AG20443 (cell line): Measurements from ENCODE around the gene ALMS1.
A peak's percentile ranks its signal among the peaks of the same experiment; 100 is the strongest.
"Not testable (repeated sequence)": the region's sequence is repeated elsewhere in the genome, so short reads cannot be mapped to it uniquely, and the experiment has no call there.

Experiments used
- DNase-seq: peaks from one replicate; pipeline ENCODE4 v3.0.0; 2012; ENCODE audit warnings: low spot score, mixed read lengths

ALMS1 gene

GRCh38 chr2:73404409-73404808 is 18.8 kb downstream of the ALMS1 start:
- DNase-seq: no peak

DNA sequence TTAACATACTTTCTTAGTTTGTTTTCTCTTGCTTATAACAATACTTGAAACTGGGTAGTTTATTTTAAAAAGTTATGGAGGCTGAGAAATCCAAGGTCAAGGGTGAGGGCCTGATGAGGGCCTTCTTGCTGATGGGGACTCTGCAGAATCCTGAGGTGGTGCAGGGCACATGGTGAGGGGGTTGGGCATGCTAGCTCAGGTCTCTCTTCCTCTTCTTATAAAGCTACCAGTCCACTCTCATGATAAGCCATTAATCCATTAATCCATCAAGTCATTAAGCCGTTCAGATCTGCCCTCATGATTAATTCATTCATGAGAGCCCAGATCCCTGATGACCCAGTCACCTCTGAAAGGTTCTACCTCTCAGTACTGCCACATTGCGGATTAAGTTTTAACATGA is 21.4 kb downstream of the ALMS1 start:
- DNase-seq: no peak

DNA sequence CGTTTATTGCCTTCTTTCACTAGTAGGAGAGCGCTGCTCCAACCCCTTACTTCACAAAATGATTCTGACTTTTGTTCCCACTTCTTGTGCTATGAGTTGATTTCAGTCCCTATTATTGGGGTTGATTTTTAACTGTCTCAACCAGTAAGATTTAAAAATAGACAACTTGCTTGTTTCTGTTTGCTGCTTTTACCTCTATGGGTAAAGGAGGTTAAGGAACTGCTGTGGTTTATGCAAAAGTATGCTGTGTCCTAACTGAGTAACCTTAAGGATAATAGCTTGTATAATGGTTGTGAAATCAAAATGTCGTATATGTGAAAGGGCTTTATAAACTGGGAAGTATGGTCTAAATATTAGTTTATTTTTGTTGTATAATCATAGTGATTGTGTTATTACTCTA is 22.6 kb downstream of the ALMS1 start:
- no peak for DNase-seq

DNA sequence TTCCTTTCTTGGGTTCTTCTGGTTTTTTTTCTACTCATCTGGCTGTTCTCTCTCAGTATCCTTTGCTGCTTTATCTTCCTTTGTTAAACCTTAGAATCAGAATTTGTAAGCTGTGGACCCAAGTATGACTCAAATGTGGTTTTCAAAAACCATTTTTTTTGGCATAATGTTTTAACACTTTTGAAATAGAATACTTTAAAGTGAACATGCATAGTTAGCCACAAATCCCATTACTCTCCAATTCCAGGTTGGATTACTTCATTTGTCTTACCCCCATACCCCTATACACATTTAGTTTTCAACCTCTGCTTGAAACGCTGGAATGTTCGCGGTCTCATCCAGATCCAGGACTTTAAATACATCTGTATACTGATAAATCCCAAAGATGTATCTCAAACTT is 29.1 kb downstream of the ALMS1 start:
- no peak for DNase-seq

- DNase-seq: no peak
Measured at GRCh38 chr2:73415906-73416305, 30.3 kb downstream of the ALMS1 start.

- DNase-seq: peak; percentile 86
Measured at GRCh38 chr2:73418343-73418742, 32.7 kb downstream of the ALMS1 start.

GRCh38 chr2:73423913-73424312 is 38.3 kb downstream of the ALMS1 start:
- no peak for DNase-seq

- no peak for DNase-seq
Measured at GRCh38 chr2:73426176-73426575, 40.5 kb downstream of the ALMS1 start.

DNA sequence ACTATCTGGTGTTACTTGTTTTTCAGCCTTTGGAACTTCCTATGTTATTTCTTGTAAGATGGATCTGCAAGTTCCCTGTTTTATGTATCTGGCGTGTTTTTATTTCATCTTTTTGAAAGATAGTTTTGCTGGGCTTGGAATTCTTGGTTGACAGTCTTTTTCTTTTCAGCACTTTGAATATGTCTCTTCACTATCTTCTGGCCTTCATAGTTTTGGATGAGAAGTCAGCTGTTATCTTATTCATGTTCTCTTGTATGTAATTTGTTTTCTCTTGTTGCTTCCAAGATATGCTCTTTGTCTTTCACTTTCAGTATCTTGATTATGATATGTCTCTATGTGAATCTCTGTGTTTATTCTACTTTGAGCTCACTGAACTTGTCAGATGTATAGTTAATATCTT is 50.4 kb downstream of the ALMS1 start:
- no peak for DNase-seq

DNA sequence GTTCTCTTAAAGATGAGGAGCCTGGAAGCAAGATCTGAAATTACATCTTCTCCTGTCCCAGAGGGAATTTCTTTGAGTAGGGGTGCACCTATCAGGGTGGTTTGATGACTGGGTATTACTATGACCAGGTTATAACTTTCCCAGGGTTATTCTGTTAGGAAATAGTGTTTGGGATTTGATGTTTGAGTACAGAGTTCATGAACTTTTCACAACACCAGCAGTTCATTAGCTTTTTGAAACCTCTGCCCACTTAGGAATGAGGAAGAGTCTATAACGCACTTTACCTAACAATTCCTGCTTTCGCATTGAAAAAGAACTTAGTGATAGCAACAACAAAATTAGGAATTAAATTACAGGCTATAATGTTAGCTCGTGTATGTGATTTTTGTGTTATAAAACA is 58.6 kb downstream of the ALMS1 start:
- DNase-seq: no peak

DNA sequence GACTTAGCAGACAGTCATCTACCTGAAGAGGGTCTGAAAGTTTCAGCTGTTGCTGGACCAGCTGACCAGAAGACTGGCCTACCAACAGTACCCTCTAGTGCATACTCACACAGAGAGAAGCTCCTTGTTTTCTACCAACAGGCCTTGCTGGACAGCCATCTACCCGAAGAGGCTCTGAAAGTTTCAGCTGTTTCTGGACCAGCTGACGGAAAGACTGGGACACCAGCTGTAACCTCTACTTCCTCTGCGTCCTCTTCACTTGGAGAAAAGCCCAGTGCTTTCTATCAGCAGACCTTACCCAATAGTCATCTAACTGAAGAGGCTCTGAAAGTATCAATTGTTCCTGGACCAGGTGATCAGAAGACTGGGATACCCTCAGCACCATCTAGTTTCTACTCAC is 63.2 kb downstream of the ALMS1 start:
- no peak for DNase-seq

GRCh38 chr2:73449404-73449803 is 63.8 kb downstream of the ALMS1 start:
- DNase-seq: no peak

GRCh38 chr2:73451263-73451972 is 65.8 kb downstream of the ALMS1 start:
- DNase-seq: no peak

DNA sequence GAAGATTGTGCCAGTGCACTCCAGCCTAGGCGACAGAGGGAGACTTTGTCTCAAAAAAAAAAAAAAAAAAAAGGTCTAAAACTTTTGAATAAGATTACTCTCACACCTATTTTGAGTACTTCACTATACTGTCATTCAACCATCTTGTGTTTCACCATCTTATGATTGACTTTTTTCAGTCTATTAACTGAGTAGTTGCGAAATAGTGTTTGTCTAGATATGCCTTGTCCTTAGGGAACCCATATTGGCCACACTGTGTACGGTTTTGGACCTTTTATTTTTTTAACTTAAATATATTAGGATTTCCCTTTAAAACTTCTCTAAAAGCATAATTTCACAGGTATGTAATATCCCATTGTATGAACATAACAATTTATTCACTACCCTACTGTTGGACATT is 72.3 kb downstream of the ALMS1 start:
- DNase-seq: no peak

DNA sequence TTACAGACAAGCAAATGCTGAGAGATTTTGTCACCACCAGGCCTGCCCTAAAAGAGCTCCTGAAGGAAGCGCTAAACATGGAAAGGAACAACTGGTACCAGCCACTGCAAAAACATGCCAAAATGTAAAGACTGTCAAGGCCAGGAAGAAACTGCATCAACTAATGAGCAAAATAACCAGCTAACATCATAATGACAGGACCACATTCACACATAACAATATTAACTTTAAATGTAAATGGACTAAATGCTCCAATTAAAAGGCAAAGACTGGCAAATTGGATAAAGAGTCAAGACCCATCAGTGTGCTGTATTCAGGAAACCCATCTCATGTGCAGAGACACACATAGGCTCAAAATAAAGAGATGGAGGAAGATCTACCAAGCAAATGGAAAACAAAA is 76.8 kb downstream of the ALMS1 start:
- not testable (repeated sequence) for DNase-seq

GRCh38 chr2:73468376-73468775 is 82.7 kb downstream of the ALMS1 start:
- no peak for DNase-seq

DNA sequence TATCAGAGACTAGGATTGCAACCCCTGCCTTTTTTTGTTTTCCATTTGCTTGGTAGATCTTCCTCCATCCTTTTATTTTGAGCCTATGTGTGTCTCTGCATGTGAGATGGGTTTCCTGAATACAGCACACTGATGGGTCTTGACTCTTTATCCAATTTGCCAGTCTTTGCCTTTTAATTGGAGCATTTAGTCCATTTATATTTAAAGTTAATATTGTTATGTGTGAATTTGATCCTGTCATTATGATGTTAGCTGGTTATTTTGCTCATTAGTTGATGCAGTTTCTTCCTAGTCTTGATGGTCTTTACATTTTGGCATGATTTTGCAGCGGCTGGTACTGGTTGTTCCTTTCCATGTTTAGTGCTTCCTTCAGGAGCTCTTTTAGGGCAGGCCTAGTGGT is 98.2 kb downstream of the ALMS1 start:
- DNase-seq: not testable (repeated sequence)

DNA sequence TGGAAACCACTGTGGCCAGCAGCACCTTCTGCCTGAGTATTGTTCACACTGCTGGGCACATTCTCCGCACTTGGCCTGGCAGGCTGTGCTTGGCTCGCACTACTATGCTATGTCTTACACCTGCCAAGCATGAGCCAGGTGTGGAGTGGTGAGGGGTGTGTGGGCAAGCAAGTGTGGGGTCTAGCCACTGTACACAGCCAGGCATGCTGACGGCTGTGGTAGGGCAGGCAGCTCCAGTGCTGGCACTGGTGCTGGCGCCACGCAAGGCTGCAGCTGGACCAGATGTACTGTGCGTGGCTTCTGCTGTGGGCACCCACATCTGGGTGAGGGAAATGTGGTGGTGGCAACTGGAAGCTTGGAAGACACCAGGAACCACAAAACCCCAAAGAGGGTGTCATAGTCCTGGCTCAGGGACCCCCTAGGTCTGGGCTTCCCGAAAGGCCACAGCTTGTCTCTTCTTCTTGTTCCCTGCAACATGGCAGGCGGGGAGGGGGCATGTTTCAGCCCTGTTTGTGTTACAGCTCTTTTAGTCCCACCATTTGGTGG is 101.5 kb downstream of the ALMS1 start:
- DNase-seq: no peak

GRCh38 chr2:73488079-73488478 is 102.4 kb downstream of the ALMS1 start:
- no peak for DNase-seq

- no peak for DNase-seq
Measured at GRCh38 chr2:73489053-73489452, 103.4 kb downstream of the ALMS1 start.

- DNase-seq: no peak
Measured at GRCh38 chr2:73494031-73494430, 108.4 kb downstream of the ALMS1 start.

- no peak for DNase-seq
Measured at GRCh38 chr2:73503992-73504570, 118.4 kb downstream of the ALMS1 start.

- not testable (repeated sequence) for DNase-seq
Measured at GRCh38 chr2:73504850-73505249, 119.2 kb downstream of the ALMS1 start.

GRCh38 chr2:73510470-73510869 is 124.8 kb downstream of the ALMS1 start:
- not testable (repeated sequence) for DNase-seq
